IPS-18a (cell line): ENCODE results near the gene DNM1L.
"Not testable (repeated sequence)": the region's sequence is repeated elsewhere in the genome, so short reads cannot be mapped to it uniquely, and the experiment has no call there.

Source experiments
- H3K27ac ChIP-seq: one replicate; pipeline ENCODE4 v1.5.1; 2013; ENCODE audit warnings: low read length
- H3K27me3 ChIP-seq: one replicate; pipeline ENCODE4 v1.6.1; 2013; ENCODE audit warnings: mild to moderate bottlenecking, low read length; ENCODE audit not compliant: control insufficient read depth, insufficient read depth
- H3K36me3 ChIP-seq: one replicate; pipeline ENCODE4 v1.6.1; 2013; ENCODE audit warnings: low read depth, low read length; ENCODE audit not compliant: control insufficient read depth
- H3K4me1 ChIP-seq: one replicate; pipeline ENCODE4 v1.6.1; 2013; ENCODE audit warnings: low read depth, low read length; ENCODE audit not compliant: control insufficient read depth
- H3K4me3 ChIP-seq: one replicate; pipeline ENCODE4 v1.5.1; 2013; ENCODE audit warnings: low read length
- H3K9ac ChIP-seq: one replicate; pipeline ENCODE4 v1.6.1; 2013; ENCODE audit warnings: mild to moderate bottlenecking, low read length, moderate library complexity
- H3K9me3 ChIP-seq: one replicate; pipeline ENCODE4 v1.6.1; 2013; ENCODE audit warnings: low read depth, low read length; ENCODE audit not compliant: control insufficient read depth

The DNM1L gene

DNA sequence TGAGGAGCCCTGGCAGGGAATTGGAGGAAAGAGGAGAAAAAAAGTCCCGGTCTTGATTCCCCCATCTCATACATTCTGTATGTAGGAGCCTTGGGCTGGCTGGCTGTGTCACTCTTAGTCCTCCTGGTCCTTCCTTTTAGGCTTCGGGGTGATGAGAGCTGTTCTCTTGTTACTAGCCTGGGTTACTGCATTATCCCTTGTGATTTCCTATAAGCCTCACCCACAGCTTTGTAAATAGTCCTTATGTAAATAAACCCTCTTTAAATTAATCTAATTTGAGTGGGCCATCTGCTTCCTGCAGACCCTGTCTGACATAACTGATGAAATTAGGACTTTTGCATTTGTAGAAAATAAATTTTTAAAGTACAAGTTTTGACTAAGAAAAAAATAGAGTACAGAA, 19.2 kb downstream of the DNM1L start:
- Histone ChIP-seq H3K27me3 (no peaks in the 10 kb centered on the region), H3K36me3 (peaks cover 6% of the 10 kb centered on the region), H3K4me3 (no peak overlapping the region), H3K4me1 (peaks cover 3% of the 10 kb centered on the region), H3K9ac (no peak overlapping the region), H3K27ac (no peak overlapping the region), H3K9me3 (peaks cover 3% of the 10 kb centered on the region)

DNA sequence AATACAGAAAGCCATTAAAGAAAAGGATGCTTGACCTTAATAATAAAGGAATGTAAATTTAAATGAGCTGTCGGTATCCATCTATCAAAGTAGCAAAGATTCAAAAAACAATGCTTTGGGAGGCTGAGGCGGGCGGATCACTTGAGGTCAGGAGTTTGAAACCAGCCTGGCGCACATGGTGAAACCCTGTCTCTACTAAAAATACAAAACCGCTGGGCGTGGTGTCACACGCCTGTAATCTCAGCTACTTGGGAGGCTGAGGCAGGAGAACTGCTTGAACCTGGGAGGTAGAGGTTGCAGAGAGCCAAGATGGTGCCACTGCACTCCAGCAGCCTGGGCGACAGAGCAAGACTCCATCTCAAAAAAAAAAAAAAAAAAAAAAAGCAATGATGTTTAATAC, 20.3 kb downstream of the DNM1L start:
- not testable (repeated sequence) for H3K4me3 ChIP-seq, H3K9ac ChIP-seq, H3K36me3 ChIP-seq, H3K27ac ChIP-seq, H3K27me3 ChIP-seq, H3K9me3 ChIP-seq, H3K4me1 ChIP-seq

DNA sequence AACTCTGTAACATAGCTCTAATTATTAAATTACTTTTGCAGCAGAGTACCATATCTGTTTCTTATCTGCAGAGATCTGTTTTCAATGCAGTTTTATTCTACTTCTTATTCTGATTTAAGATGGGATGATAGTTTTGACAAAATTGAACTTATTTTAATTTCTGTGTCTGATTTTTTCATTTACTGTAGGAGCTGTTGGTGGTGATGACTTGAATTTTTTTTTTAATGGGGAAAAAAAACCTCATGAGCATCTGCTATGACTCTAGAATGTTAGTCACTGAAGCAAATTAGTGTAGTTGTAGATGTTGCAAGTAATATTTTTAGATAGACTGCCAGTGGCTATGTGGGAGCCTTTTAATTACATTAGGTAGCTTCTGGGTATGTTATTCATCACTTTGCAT, 23.4 kb downstream of the DNM1L start:
- H3K36me3 ChIP-seq = peaks cover 12% of the 10 kb centered on the region
- no peaks in the 10 kb centered on the region for H3K9me3 ChIP-seq
- no peak overlapping the region for H3K27ac ChIP-seq
- H3K4me1 ChIP-seq = peaks cover 3% of the 10 kb centered on the region
- no peak overlapping the region for H3K4me3 ChIP-seq
- H3K27me3 ChIP-seq = no peaks in the 10 kb centered on the region
- H3K9ac ChIP-seq = no peak overlapping the region

DNA sequence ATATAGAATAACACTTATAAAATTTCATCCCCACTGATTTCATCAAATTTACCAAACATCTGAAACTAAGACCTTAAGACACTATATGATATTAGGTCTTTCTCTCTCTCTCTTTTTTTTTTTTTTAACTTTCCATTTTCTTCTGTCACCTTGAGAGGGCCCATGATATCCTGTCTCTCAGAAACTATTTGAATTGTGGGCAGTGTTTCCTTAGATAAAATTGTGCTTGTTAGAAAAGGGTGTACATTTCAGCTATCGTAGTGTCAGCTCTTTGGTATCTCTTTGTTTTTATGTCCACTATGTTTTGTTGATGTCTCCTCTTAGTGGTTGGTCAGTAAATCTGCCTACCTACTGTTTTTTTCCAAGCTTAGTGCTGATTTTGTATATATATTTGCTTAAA, 23.8 kb downstream of the DNM1L start:
- Histone ChIP-seq H3K36me3 (peaks cover 12% of the 10 kb centered on the region), H3K27ac (no peak overlapping the region), H3K4me3 (no peak overlapping the region), H3K4me1 (peaks cover 3% of the 10 kb centered on the region), H3K27me3 (no peaks in the 10 kb centered on the region), H3K9ac (no peak overlapping the region), H3K9me3 (no peaks in the 10 kb centered on the region)

DNA sequence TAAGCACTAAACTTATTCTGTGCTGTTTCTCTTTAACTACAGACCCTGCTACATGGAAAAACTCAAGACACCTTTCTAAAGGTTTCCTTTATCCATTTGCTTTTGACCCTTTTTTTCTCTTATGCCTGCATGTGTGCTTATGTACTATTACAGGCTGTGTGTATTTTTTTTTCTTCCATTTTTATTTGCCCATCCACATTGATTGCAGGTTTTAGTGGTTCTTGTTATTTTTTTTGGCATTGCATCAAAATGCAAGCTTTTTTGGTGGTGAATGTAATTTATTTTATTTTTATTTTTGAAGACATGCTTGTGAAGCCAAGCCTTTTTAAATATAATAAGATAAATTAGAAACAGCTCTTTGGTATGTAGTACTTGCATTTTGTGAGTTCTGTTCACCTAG, 26.7 kb downstream of the DNM1L start:
- Histone ChIP-seq H3K9ac (no peak overlapping the region), H3K9me3 (no peaks in the 10 kb centered on the region), H3K27ac (no peak overlapping the region), H3K4me3 (no peak overlapping the region), H3K4me1 (no peaks in the 10 kb centered on the region), H3K36me3 (peaks cover 29% of the 10 kb centered on the region), H3K27me3 (no peaks in the 10 kb centered on the region)

DNA sequence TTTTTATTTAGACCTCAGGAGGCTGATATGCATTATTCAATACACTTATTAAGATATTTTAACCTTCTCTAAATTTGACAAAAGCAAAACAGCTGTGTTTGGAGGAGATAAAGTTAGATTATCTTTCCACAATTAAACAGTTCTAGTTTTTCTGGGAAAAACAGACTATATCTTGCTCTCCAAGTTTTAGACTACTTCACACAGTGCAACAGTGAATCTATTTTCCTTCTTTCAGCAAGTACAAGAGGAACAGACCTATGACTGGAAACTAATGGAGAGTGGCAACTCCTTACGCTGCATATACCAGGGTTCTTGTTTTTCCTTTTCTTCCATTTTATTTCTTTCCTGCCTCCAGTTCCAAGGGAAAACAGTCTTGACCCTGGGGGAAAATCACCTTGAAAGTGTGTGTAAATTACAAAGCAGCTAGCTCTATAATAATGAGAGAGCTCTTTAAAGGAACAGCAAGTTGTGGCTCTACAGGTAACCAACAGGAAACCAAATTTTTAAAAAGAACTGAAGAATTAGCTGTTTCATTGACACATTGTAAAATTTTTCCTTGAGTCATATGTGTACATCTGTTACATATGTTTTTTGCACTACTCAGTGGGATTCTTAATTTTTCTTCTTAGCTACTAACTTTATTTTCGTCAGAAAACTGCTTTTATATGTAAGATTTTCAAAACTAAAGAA, 27.4 kb downstream of the DNM1L start:
- peaks cover 36% of the 10 kb centered on the region for H3K36me3 ChIP-seq
- no peak overlapping the region for H3K9ac ChIP-seq
- no peaks in the 10 kb centered on the region for H3K4me1 ChIP-seq
- H3K4me3 ChIP-seq = no peak overlapping the region
- H3K27me3 ChIP-seq = no peaks in the 10 kb centered on the region
- no peaks in the 10 kb centered on the region for H3K9me3 ChIP-seq
- H3K27ac ChIP-seq = no peak overlapping the region

DNA sequence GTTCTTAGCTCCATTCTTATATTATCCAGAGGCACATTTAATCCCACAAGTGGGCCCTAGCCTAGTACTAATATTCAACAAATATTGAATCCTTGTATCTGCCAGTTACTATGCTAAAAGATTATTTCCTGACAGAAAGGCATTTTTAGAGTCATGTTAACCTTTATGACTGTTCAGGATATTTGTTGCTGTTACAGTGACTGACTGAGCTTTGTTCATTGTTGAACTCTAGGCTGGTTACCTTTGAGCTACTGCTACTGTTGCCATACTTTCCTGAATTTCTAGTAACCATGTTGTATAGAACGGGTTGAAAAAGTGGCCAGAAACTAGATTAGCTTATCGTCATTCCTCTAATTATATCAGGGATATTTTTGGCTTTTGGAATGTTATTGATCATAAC, 29.8 kb downstream of the DNM1L start:
- no peak overlapping the region for H3K27ac ChIP-seq
- no peaks in the 10 kb centered on the region for H3K9me3 ChIP-seq
- no peaks in the 10 kb centered on the region for H3K27me3 ChIP-seq
- H3K4me3 ChIP-seq = no peak overlapping the region
- H3K36me3 ChIP-seq = peaks cover 42% of the 10 kb centered on the region
- no peaks in the 10 kb centered on the region for H3K4me1 ChIP-seq
- no peak overlapping the region for H3K9ac ChIP-seq

DNA sequence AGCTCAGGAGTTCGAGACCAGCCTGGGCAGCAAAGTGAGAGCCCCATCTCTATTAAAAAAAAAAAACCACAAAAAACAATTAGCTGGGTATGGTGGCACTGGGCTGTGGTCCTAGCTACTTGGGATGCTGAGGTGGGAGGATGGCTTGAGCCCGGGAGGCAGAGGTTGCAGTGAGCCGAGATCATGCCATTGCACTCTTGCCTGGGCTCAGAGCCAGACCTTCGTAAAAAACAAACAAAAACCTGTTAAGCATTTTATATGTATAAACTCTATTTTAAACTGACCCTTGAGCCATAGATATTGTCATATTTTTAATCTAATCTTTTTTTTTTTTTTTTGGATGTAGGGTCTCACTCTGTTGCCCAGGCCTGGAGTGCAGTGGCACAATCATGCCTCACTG, 35.7 kb downstream of the DNM1L start:
- Histone ChIP-seq H3K9ac (no peak overlapping the region), H3K4me3 (no peak overlapping the region), H3K4me1 (no peaks in the 10 kb centered on the region), H3K27ac (no peak overlapping the region), H3K36me3 (peaks cover 43% of the 10 kb centered on the region), H3K9me3 (no peaks in the 10 kb centered on the region), H3K27me3 (no peaks in the 10 kb centered on the region)

DNA sequence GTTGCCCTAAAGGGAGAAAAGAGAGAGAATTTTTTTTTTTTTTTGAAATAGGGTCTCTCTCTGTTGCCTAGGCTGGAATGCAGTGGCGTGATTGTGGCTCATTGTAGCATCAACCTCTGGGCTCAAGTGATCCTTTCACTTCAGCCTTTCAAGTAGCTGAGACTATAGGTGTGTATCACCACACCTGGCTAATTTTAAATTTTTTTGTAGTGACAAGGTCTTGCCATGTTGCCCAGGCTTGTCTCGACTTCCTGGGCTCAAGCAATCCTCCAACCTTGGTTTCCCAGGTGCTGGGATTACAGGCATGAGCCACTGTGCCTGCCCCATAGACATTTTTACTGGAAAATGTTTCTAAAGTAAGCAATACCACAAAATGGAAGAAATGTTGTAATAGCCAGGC, 39.8 kb downstream of the DNM1L start:
- Histone ChIP-seq H3K27me3 (no peaks in the 10 kb centered on the region), H3K4me1 (no peaks in the 10 kb centered on the region), H3K9ac (no peak overlapping the region), H3K9me3 (no peaks in the 10 kb centered on the region), H3K4me3 (no peak overlapping the region), H3K27ac (no peak overlapping the region), H3K36me3 (peaks cover 49% of the 10 kb centered on the region)

DNA sequence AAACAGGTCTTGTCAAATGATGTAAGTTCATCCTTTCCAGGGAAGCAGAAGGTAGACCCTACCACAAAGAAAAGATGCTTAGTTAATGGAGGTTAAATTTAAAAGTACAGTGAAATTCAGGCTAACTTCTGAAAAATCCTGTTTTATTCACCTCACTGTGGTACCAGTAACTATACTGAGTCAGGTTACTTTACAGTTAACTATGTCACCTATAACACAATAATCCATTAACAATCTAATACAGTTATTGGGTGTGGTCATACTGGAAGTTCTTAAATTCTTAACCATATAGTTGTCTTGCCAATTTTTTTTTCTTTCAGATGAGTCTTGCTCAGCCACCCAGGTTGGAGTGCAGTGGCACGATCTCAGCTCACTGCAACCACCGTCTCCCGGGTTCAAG, 46.2 kb downstream of the DNM1L start:
- H3K4me1 ChIP-seq, H3K9ac ChIP-seq, H3K9me3 ChIP-seq, H3K27me3 ChIP-seq, H3K27ac ChIP-seq, H3K4me3 ChIP-seq: not testable (repeated sequence)
- H3K36me3 ChIP-seq = peaks cover 61% of the 10 kb centered on the region

DNA sequence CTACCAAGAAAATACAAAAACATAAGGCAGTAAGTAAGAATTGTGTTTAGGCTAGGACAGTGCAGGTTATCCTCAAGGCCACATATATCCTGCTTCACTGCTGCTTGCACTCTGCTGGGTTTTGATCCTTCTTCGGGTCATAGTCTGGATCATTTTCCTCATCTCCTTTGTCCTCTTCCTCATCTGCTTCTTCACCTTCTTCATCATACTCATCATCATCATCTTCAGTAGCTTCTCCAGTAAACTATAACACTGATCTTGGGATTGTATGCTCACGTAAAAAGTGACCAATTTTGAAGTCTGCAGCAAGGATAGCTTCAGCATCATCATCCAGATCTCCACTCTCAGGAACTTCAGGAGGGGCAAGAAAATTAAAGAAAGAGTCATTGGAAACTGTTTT, 47.2 kb downstream of the DNM1L start:
- Histone ChIP-seq H3K9me3 (no peaks in the 10 kb centered on the region), H3K36me3 (peaks cover 59% of the 10 kb centered on the region), H3K4me3 (no peak overlapping the region)

DNA sequence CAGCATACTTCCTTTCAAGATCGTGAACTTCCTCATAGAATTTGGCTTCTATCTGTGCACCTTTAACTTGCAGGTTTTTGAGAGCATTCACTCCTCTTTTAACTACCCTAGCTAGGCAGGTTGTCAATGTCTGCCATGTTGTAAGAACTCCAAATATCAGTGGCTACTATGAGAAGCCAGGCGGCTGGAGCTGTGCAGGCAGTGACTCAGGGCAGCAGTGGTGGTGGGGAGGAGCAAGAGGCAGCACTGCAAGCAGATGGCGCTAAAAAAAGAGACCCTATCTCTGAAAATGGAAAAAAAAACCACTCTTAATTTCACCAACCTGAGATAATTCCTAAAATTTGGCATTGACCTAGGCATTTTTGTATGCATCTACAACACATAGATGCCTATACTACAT, 48.1 kb downstream of the DNM1L start:
- Histone ChIP-seq H3K9ac (no peak overlapping the region), H3K27ac (no peak overlapping the region)

More for the DNA sequence above, 47.2 kb downstream of the DNM1L start:
- H3K27me3 ChIP-seq = no peaks in the 10 kb centered on the region
- no peak overlapping the region for H3K27ac ChIP-seq
- H3K4me1 ChIP-seq = no peaks in the 10 kb centered on the region
- H3K9ac ChIP-seq = no peak overlapping the region

More for the DNA sequence above, 48.1 kb downstream of the DNM1L start:
- H3K9me3 ChIP-seq = no peaks in the 10 kb centered on the region
- H3K36me3 ChIP-seq = peaks cover 59% of the 10 kb centered on the region
- H3K4me3 ChIP-seq = no peak overlapping the region
- H3K4me1 ChIP-seq = no peaks in the 10 kb centered on the region
- H3K27me3 ChIP-seq = no peaks in the 10 kb centered on the region
